Purkinje cell (primary cell): ENCODE data around the gene RASGRP3. TPM values are rescaled to one million over a fixed set of nuclear protein-coding genes. Genes with fewer than 3 reads are reported as not detected.

Experiments used
- polyA plus RNA-seq: library from polyadenylated mRNA; unstranded; fragments of >200 nt; fragmentation: Nextera tagmentation; gene quantifications from 2 replicates; pipeline ENCODE4 v1.2.1, GENCODE V29; 2014

RASGRP3 gene, protein sequence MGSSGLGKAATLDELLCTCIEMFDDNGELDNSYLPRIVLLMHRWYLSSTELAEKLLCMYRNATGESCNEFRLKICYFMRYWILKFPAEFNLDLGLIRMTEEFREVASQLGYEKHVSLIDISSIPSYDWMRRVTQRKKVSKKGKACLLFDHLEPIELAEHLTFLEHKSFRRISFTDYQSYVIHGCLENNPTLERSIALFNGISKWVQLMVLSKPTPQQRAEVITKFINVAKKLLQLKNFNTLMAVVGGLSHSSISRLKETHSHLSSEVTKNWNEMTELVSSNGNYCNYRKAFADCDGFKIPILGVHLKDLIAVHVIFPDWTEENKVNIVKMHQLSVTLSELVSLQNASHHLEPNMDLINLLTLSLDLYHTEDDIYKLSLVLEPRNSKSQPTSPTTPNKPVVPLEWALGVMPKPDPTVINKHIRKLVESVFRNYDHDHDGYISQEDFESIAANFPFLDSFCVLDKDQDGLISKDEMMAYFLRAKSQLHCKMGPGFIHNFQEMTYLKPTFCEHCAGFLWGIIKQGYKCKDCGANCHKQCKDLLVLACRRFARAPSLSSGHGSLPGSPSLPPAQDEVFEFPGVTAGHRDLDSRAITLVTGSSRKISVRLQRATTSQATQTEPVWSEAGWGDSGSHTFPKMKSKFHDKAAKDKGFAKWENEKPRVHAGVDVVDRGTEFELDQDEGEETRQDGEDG
- 1.6 and 5.7 TPM in 2 replicates for polyA plus RNA-seq

GRCh38 chr2:33476131-33476792, at the start of gene RASGRP3:
Gene RASGRP3, plus strand, starts transcription at chr2:33476649. Its CDS starts 38,488 bp downstream, at chr2:33515137.

DNA sequence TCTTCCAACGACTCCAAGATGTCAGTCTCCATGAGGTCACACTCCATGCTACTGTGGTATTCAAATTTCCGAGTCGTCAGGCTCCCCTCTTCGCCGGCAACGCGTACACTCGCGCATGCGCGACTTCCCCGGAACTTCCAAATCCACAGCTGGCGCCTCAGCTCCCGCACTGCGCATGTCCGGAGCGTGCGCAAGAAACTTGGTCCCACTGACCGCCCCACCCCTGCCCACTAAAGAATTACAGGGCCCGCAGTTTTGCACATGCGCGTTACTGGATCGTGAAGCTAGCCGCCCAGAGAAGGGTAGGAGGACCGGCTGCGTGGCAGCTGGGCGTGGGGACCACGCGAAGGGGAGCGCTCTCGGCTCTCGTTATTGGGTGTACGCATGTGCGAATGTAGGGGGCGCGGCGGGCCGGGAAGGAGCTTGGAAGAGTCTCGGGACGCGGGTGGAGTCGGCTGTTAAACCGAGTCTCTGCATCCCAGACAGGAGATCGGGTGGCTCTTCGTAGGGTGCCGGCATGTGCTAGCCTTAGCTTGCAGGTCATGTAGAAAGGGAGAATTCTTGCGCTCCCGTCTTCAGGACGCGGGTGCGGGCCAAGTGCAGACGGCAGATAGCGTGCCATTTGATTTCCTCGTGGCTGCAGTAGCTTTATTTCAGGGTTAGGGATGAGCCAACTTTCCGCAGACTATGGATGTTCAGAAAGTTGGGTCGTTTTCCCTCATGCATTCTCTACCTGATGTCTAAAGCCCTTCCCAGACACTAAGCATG, 122.9 kb downstream of the RASGRP3 start, which contains the start of gene FAM98A:
TSS of gene FAM98A (minus strand) at position 125 of the 768 bp plus-strand sequence. CDS start at position 47, 78 bp downstream.

Other genes with a start within 250 kb of the RASGRP3 start
- gene FAM98A, start 122.7 kb downstream of the RASGRP3 start, polyA plus RNA-seq: 144 and 151 TPM in 2 replicates